Measurements from ENCODE around the gene CEP162. TPM values are rescaled to one million over a fixed set of nuclear protein-coding genes. Genes with fewer than 3 reads are reported as not detected.

CEP162 gene
- total and polyA plus RNA-seq, 10 of the 15 experiments (the other 5 are each of a cell fraction or from before 2014, with no cell fraction given): 2.7 to 7.9 (median 4.5) TPM

DNA sequence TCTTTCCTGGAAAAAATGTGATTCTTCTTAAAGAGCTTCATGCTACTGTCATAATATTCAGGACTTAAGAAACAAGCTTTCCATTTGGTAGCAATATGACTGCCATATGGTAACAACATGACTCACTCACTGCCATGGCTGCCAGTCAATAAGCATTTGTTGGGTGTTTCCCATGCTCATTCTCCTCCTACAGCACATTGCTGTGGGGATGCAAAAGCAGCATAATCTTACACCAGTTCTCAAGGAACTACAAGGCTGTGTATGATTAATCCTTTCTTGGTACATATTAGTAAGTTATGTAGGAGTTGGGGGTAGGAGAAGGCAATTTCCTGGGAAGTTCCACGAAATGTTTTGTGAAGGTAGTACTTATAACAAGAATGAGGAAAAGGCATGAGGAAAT lies 76.7 kb downstream of the CEP162 start (continued):
- TF ChIP-seq MEF2A (IDR thresholded peaks at IDR 0.05; ENCODE audit: insufficient read depth, low read depth, low read length) (no peak), ZNF217 (IDR thresholded peaks at IDR 0.05) (no peak), ATF2 (IDR thresholded peaks at IDR 0.05; ENCODE audit: low read length) (no peak), SUPT20H (IDR thresholded peaks at IDR 0.05; ENCODE audit: borderline replicate concordance, control insufficient read depth, low read depth, low read length) (no peak)

GRCh38 chr6:84141521-84141920 lies 85.9 kb downstream of the CEP162 start:
- WGBS (ENCODE audit: insufficient coverage, insufficient replicate concordance, low lambda C conversion rate, missing lambda C conversion rate): 62% methylated on average over 1 of the region's 1 CpG
- H3K27me3 ChIP-seq (replicated peaks in 1 of 2; ENCODE audit: control insufficient read depth in 2 of 2, insufficient read depth in 2 of 2, low read length in 1 of 2): no peaks in the 10 kb centered on the region
- FAIRE-seq: no peak
- H3K4me3 ChIP-seq: no peak overlapping the region
- SMC1A ChIA-PET (ENCODE audit: uncharacterized antibody, unreplicated experiment): interaction anchor here (0.6 kb wide), 1 partner anchor 10 kb away, joined by 3 read pairs; no protein-coding TSS in a partner anchor
- in situ Hi-C loops (cut with MboI) (no loop called here), intact Hi-C loops (cut with micrococcal nuclease; ENCODE audit: unreplicated experiment) (no loop called here)
- no peaks in the 10 kb centered on the region for H3K4me1 ChIP-seq (ENCODE audit: control insufficient read depth, insufficient read depth, low read length)
- no peak for ATAC-seq
- H3K79me2 ChIP-seq (ENCODE audit: control insufficient read depth, insufficient read depth, low read length): no peaks in the 10 kb centered on the region
- no peaks in the 10 kb centered on the region for H3K9me3 ChIP-seq (replicated peaks; ENCODE audit: control insufficient read depth, insufficient read depth, low read length)
- no peak overlapping the region for H3K27ac ChIP-seq (ENCODE audit: control insufficient read depth, insufficient read depth)
- H3K36me3 ChIP-seq (ENCODE audit: control insufficient read depth in 2 of 2, insufficient read depth in 2 of 2, low read length in 1 of 2): no peaks in the 10 kb centered on the region
- no TSS peak for BruUV-seq (replicated peaks)
- no peak overlapping the region for H3K4me2 ChIP-seq (ENCODE audit: control insufficient read depth, insufficient read depth)
- POLR2A ChIA-PET: no interaction called here
- no peak overlapping the region for H3K9ac ChIP-seq (ENCODE audit: control insufficient read depth, insufficient read depth, low read length)
- CTCF ChIA-PET: interaction anchor here (0.6 to 1.5 kb wide), 2 partner anchors 20 to 174 kb away, joined by 3 to 4 read pairs; no protein-coding TSS in a partner anchor
- no peak for DNase-seq (ENCODE audit: low read depth, low spot score)
- no peaks in the 10 kb centered on the region for H4K20me1 ChIP-seq (ENCODE audit: control insufficient read depth, insufficient read depth)
- RAD21 ChIA-PET (ENCODE audit: unreplicated experiment): no interaction called here
- no peak overlapping the region for H2AFZ ChIP-seq (ENCODE audit: control insufficient read depth, low read depth, low read length)
- TF ChIP-seq TCF12 (IDR thresholded peaks at IDR 0.05; ENCODE audit: low read depth, low read length) (no peak), ZBTB40 (IDR thresholded peaks at IDR 0.05; ENCODE audit: borderline replicate concordance) (no peak), DPF2 (IDR thresholded peaks at IDR 0.05) (no peak), ATF3 (IDR thresholded peaks at IDR 0.05; ENCODE audit: borderline replicate concordance, extremely low read depth, low read depth, low read length) (no peak), LARP7 (IDR thresholded peaks at IDR 0.05) (no peak), PAX8 (IDR thresholded peaks at IDR 0.05) (no peak), ASH2L (IDR thresholded peaks at IDR 0.05; ENCODE audit: borderline replicate concordance, low read depth) (no peak), NFYA (IDR thresholded peaks at IDR 0.05; ENCODE audit: borderline replicate concordance, low read depth, low read length) (no peak), HDAC6 (IDR thresholded peaks at IDR 0.05; ENCODE audit: unreplicated experiment) (no peak), SREBF1 (IDR thresholded peaks at IDR 0.05; ENCODE audit: low read length) (no peak), HDAC2 (IDR thresholded peaks at IDR 0.05) (no peak), IKZF1 (conservative IDR thresholded peaks at IDR 0.05) (no peak), RFX5 (IDR thresholded peaks at IDR 0.05; ENCODE audit: low read depth, low read length) (no peak)
